Mesenchymal stem cell (in vitro differentiated cells and primary cell): ENCODE results near the gene TRIM33.

Source experiments
- DNase-seq: peaks from one replicate; pipeline ENCODE4 v3.0.0-alpha.2; 2013
- H2AFZ ChIP-seq: one replicate; pipeline ENCODE4 v1.6.1; 2013; ENCODE audit warnings: low read depth, mild to moderate bottlenecking, control low read depth, inconsistent platforms, low read length, moderate library complexity
- H2AK5ac ChIP-seq: 2 replicates; pipeline ENCODE4 v1.6.1; 2013; ENCODE audit warnings: low read length, moderate library complexity, mild to moderate bottlenecking, inconsistent platforms; ENCODE audit not compliant: severe bottlenecking
- H2BK120ac ChIP-seq: one replicate; pipeline ENCODE4 v1.6.1; 2013; ENCODE audit warnings: low read depth, mild to moderate bottlenecking, inconsistent platforms, low read length, moderate library complexity
- H2BK12ac ChIP-seq, 2 experiments: one replicate each; pipeline ENCODE4 v1.6.1; 2013; ENCODE audit warnings: inconsistent platforms in 2 of 2, low read length in 2 of 2, mild to moderate bottlenecking in 2 of 2, moderate library complexity in 2 of 2, control low read depth in 1 of 2
- H2BK15ac ChIP-seq: one replicate; pipeline ENCODE4 v1.6.1; 2013; ENCODE audit warnings: mild to moderate bottlenecking, low read depth, inconsistent platforms; ENCODE audit not compliant: poor library complexity, severe bottlenecking
- H2BK5ac ChIP-seq: 2 replicates; pipeline ENCODE4 v1.6.1; 2013; ENCODE audit warnings: low read depth, mild to moderate bottlenecking, low read length, control low read depth, inconsistent platforms; ENCODE audit not compliant: poor library complexity, severe bottlenecking
- H3K14ac ChIP-seq, 2 experiments: one replicate each; pipeline ENCODE4 v1.6.1; 2013; ENCODE audit warnings: inconsistent platforms in 2 of 2, low read length in 2 of 2, control low read depth in 1 of 2, mild to moderate bottlenecking in 1 of 2, moderate library complexity in 1 of 2
- H3K18ac ChIP-seq, 2 experiments: one replicate each; pipeline ENCODE4 v1.6.1; 2013; ENCODE audit warnings: inconsistent platforms in 2 of 2, low read length in 2 of 2, control low read depth in 1 of 2, low read depth in 1 of 2, mild to moderate bottlenecking in 1 of 2
- H3K23ac ChIP-seq, 2 experiments: one replicate each; pipeline ENCODE4 v1.6.1; 2013; ENCODE audit warnings: inconsistent platforms in 2 of 2, low read length in 2 of 2, mild to moderate bottlenecking in 2 of 2, moderate library complexity in 2 of 2, control low read depth in 1 of 2
- H3K27ac ChIP-seq: 2 replicates; pipeline ENCODE4 v1.5.1; 2013; ENCODE audit warnings: mild to moderate bottlenecking, moderate library complexity, low read length, control low read depth, inconsistent platforms; ENCODE audit not compliant: poor library complexity, severe bottlenecking
- H3K27me3 ChIP-seq, 2 experiments: 2 replicates each; pipeline versions ENCODE4 v1.6.1 to v1.7.0; 2013; ENCODE audit warnings: low read length in 2 of 2, mild to moderate bottlenecking in 2 of 2, moderate library complexity in 2 of 2, control low read depth in 1 of 2, inconsistent platforms in 1 of 2; ENCODE audit not compliant: control insufficient read depth in 1 of 2, insufficient read depth in 1 of 2
- H3K36me3 ChIP-seq, 2 experiments: 2 replicates each; pipeline versions ENCODE4 v1.6.1 to v1.7.0; 2013; ENCODE audit warnings: low read length in 2 of 2, control low read depth in 1 of 2, inconsistent platforms in 1 of 2, low read depth in 1 of 2, mild to moderate bottlenecking in 1 of 2; ENCODE audit not compliant: insufficient read depth in 2 of 2, control insufficient read depth in 1 of 2
- H3K4ac ChIP-seq, 2 experiments: one replicate each; pipeline ENCODE4 v1.6.1; 2013; ENCODE audit warnings: inconsistent platforms in 2 of 2, low read length in 2 of 2, mild to moderate bottlenecking in 2 of 2, moderate library complexity in 2 of 2, control low read depth in 1 of 2, low read depth in 1 of 2
- H3K4me1 ChIP-seq: 2 replicates; pipeline ENCODE4 v1.6.1; 2013; ENCODE audit warnings: low read depth, low read length, control low read depth; ENCODE audit not compliant: control insufficient read depth, insufficient read depth
- H3K4me2 ChIP-seq: 2 replicates; pipeline ENCODE4 v1.6.1; 2013; ENCODE audit warnings: low read length, mild to moderate bottlenecking, inconsistent platforms; ENCODE audit not compliant: poor library complexity, severe bottlenecking
- H3K4me3 ChIP-seq, 2 experiments: 2 replicates each; pipeline versions ENCODE4 v1.5.1 to v1.7.0; 2013; ENCODE audit warnings: low read length in 2 of 2, mild to moderate bottlenecking in 2 of 2, control low read depth in 1 of 2, low read depth in 1 of 2; ENCODE audit not compliant: insufficient read depth in 1 of 2
- H3K79me1 ChIP-seq: replicated peaks from 2 replicates; pipeline ENCODE4 v1.6.1; 2013; ENCODE audit warnings: mild to moderate bottlenecking, control low read depth, low read length, inconsistent platforms; ENCODE audit not compliant: poor library complexity, severe bottlenecking
- H3K9ac ChIP-seq: 2 replicates; pipeline ENCODE4 v1.7.0; 2013; ENCODE audit warnings: mild to moderate bottlenecking, low read length, moderate library complexity
- H3K9me3 ChIP-seq: 2 replicates; pipeline ENCODE4 v1.7.0; 2013; ENCODE audit warnings: mild to moderate bottlenecking, low read length; ENCODE audit not compliant: control insufficient read depth
- H4K8ac ChIP-seq: one replicate; pipeline ENCODE4 v1.6.1; 2013; ENCODE audit warnings: inconsistent platforms, mild to moderate bottlenecking, low read length, moderate library complexity
- H4K91ac ChIP-seq: one replicate; pipeline ENCODE4 v1.6.1; 2013; ENCODE audit warnings: mild to moderate bottlenecking, low read length, inconsistent platforms
- WGBS: methylation state at CpG from one replicate; pipeline ENCODE4 v1.1.7; 2013; ENCODE audit warnings: mixed read lengths; 5-methylcytosine and 5-hydroxymethylcytosine counted together

Gene TRIM33

DNA sequence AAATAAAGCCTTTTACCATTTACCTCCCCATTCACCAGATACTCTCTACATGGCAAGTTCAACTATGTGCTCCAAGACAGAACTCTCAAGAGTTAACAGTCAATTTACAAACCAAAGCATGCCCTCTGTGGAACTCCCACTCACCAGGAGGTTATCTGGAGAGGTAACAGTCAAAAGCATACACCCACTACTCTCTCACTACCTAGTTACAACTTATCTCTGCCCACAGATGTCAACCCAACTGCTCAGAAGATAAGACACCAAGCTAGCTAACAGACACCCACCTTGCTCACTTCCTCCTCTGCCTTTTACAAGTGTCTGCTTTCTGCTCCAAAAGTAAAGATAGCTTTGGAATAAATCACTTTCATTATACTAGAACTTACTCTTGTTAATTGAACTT lies 131.0 kb downstream of the TRIM33 start:
- Histone ChIP-seq H3K14ac (no peak overlapping the region), H4K91ac (no peak overlapping the region), H3K27ac (no peak overlapping the region), H3K4ac (no peak overlapping the region), H3K4me2 (no peak overlapping the region), H3K9me3 (peaks cover 37% of the 10 kb centered on the region), H3K27me3 (no peaks in the 10 kb centered on the region), H3K36me3 (no peaks in the 10 kb centered on the region), H3K4me1 (no peaks in the 10 kb centered on the region), H2BK12ac (no peak overlapping the region), H2BK15ac (no peak overlapping the region), H3K79me1 (no peaks in the 10 kb centered on the region), H2AFZ (no peak overlapping the region), H3K23ac (no peak overlapping the region), H2BK5ac (no peak overlapping the region), H2BK120ac (no peak overlapping the region), H3K18ac (no peak overlapping the region), H2AK5ac (no peak overlapping the region), H3K4me3 (no peak overlapping the region), H3K9ac (no peak overlapping the region), H4K8ac (no peak overlapping the region)
- no peak for DNase-seq

DNA sequence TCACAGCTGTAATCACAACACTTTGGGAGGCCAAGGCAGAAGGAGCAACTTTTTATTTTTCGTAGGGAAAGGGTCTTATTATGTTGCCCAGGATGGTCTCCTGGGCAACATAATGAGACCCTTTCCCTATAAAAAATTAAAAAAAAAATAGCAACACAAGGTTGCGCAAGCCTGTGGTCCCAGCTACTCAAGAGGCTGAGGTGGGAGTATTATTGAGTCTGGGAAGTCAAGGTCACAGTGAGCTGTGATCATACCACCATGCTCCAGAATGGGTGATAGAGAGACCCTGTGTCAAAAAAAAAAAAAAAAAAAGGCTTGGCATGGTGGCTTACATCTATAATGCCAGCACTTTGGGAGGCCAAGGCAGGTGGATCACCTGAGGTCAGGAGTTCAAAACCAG lies 131.6 kb downstream of the TRIM33 start:
- WGBS: 64% methylated on average over 2 of the region's 2 CpGs
- Histone ChIP-seq H3K27me3 (no peaks in the 10 kb centered on the region), H4K91ac (no peak overlapping the region), H3K4me1 (no peaks in the 10 kb centered on the region), H2BK120ac (no peak overlapping the region), H2BK15ac (no peak overlapping the region), H2BK12ac (no peak overlapping the region), H2AFZ (no peak overlapping the region), H3K4me3 (no peak overlapping the region), H3K18ac (no peak overlapping the region), H3K27ac (no peak overlapping the region), H2AK5ac (no peak overlapping the region), H2BK5ac (no peak overlapping the region), H3K9ac (no peak overlapping the region), H3K79me1 (no peaks in the 10 kb centered on the region), H3K9me3 (peaks cover 31% of the 10 kb centered on the region), H3K36me3 (no peaks in the 10 kb centered on the region), H4K8ac (no peak overlapping the region), H3K4me2 (no peak overlapping the region), H3K4ac (no peak overlapping the region), H3K23ac (no peak overlapping the region), H3K14ac (no peak overlapping the region)
- DNase-seq: no peak

DNA sequence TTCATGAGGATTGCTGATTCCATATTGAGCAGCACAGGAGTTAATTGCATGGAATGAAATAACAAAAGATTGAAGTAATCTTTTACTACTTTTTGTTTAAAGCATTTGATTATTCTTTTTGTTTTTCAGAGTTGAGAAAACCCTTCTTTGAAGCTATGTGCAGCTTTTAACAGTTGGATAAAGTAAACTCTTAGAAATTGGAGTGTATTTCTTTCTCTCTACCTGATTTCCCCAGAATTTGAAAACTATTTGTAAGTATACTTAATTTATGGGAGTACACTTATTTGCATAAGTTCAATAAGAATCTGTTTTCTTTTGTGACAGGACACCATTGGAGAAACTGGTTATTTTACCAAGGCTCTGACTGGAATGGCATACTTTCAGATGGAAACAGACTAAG lies 133.6 kb downstream of the TRIM33 start:
- Histone ChIP-seq H3K79me1 (no peaks in the 10 kb centered on the region), H3K27ac (no peak overlapping the region), H3K14ac (no peak overlapping the region)

DNA sequence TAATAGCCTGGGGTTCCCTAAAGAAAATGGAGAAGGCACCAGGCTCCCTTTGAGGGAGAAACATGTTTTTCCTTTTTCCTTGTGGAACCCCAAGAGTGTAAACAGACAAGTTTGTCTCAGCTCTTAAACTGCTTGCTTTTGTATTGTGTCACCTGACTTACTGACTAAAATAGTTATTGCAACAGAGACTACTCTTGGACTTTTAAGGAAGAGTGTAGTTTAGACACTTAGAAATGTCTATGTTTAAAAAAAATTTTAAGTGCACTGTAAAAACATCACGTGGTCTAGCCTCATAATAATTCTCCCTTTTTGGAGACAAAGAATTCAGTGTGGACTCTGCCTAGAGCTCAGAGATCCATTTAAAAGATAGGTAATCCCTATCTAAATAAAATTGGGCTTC lies 141.1 kb downstream of the TRIM33 start:
- Histone ChIP-seq H2AFZ (no peak overlapping the region), H3K79me1 (no peaks in the 10 kb centered on the region), H2BK5ac (no peak overlapping the region), H3K23ac (no peak overlapping the region), H3K4me2 (no peak overlapping the region), H3K36me3 (no peaks in the 10 kb centered on the region), H3K27ac (no peak overlapping the region), H3K4me3 (no peak overlapping the region), H4K91ac (no peak overlapping the region), H3K14ac (no peak overlapping the region), H4K8ac (no peak overlapping the region), H3K9ac (peak overlapping the region; percentile 72), H3K18ac (no peak overlapping the region), H3K27me3 (no peaks in the 10 kb centered on the region), H3K9me3 (peaks cover 12% of the 10 kb centered on the region), H2BK15ac (no peak overlapping the region), H2BK120ac (no peak overlapping the region), H2BK12ac (no peak overlapping the region), H2AK5ac (no peak overlapping the region), H3K4me1 (no peaks in the 10 kb centered on the region), H3K4ac (no peak overlapping the region)
- WGBS: no CpG with 5 or more reads among the region's 1 CpG
- DNase-seq: peak; percentile 35

More for the DNA sequence above, 133.6 kb downstream of the TRIM33 start:
- H2BK12ac ChIP-seq: no peak overlapping the region
- no peaks in the 10 kb centered on the region for H3K36me3 ChIP-seq
- no peak overlapping the region for H2BK5ac ChIP-seq
- no peak overlapping the region for H3K4me2 ChIP-seq
- H4K8ac ChIP-seq: no peak overlapping the region
- peaks cover 37% of the 10 kb centered on the region for H3K9me3 ChIP-seq
- no peaks in the 10 kb centered on the region for H3K27me3 ChIP-seq
- DNase-seq: no peak
- no peak overlapping the region for H4K91ac ChIP-seq
- no peak overlapping the region for H2AFZ ChIP-seq
- H3K23ac ChIP-seq: no peak overlapping the region
- H3K18ac ChIP-seq: no peak overlapping the region
- H3K4ac ChIP-seq: no peak overlapping the region
- H2AK5ac ChIP-seq: no peak overlapping the region
- H2BK120ac ChIP-seq: no peak overlapping the region
- no peak overlapping the region for H3K4me3 ChIP-seq
- no peaks in the 10 kb centered on the region for H3K4me1 ChIP-seq
- no peak overlapping the region for H3K9ac ChIP-seq
- no peak overlapping the region for H2BK15ac ChIP-seq
